HG02938 (cell line): ENCODE data around the gene CRYGD.
"Not testable (repeated sequence)": the region's sequence is repeated elsewhere in the genome, so short reads cannot be mapped to it uniquely, and the experiment has no call there.

Experiments used
- ATAC-seq: cut with Tn5 transposase; IDR thresholded peaks from one replicate; pipeline ENCODE4 v1.9.1; 2021; ENCODE audit warnings: mild to moderate bottlenecking, moderate library complexity; ENCODE audit not compliant: unreplicated experiment

CRYGD gene

GRCh38 chr2:208130712-208131110, 6.4 kb upstream of the CRYGD start:
- no peak for ATAC-seq

- no peak for ATAC-seq
These were observed 5.7 kb upstream of the CRYGD start, which contains the start of gene CRYGC for GRCh38 chr2:208129744-208130711. Gene CRYGC (minus strand): TSS chr2:208129828. CDS start chr2:208129792, 36 bp downstream.

GRCh38 chr2:208128136-208128535, 3.8 kb upstream of the CRYGD start:
- no peak for ATAC-seq

- ATAC-seq: no peak
These were observed 2.8 kb upstream of the CRYGD start for GRCh38 chr2:208127090-208127489.

GRCh38 chr2:208125251-208125650, 927 bp upstream of the CRYGD start:
- no peak for ATAC-seq

GRCh38 chr2:208122248-208122647, 2.1 kb downstream of the CRYGD start:
- ATAC-seq: no peak

GRCh38 chr2:208118918-208119317, 5.4 kb downstream of the CRYGD start:
- no peak for ATAC-seq

- ATAC-seq: not testable (repeated sequence)
These were observed 6.9 kb downstream of the CRYGD start for GRCh38 chr2:208117390-208117789.

- ATAC-seq: no peak
These were observed 11.4 kb downstream of the CRYGD start for GRCh38 chr2:208112969-208113368.

- not testable (repeated sequence) for ATAC-seq
These were observed 12.0 kb downstream of the CRYGD start for GRCh38 chr2:208112273-208112745.

- no peak for ATAC-seq
These were observed 20.7 kb downstream of the CRYGD start for GRCh38 chr2:208103616-208104015.

GRCh38 chr2:208101716-208102631, 22.4 kb downstream of the CRYGD start:
- no peak for ATAC-seq

- ATAC-seq: no peak
These were observed 24.4 kb downstream of the CRYGD start for GRCh38 chr2:208099682-208100470.

- not testable (repeated sequence) for ATAC-seq
These were observed 25.6 kb downstream of the CRYGD start for GRCh38 chr2:208098701-208099100.

GRCh38 chr2:208098267-208098666, 26.1 kb downstream of the CRYGD start:
- no peak for ATAC-seq

- ATAC-seq: no peak
These were observed 26.5 kb downstream of the CRYGD start for GRCh38 chr2:208097801-208098200.

GRCh38 chr2:208097313-208097712, 27.0 kb downstream of the CRYGD start:
- ATAC-seq: no peak

- no peak for ATAC-seq
These were observed 28.2 kb downstream of the CRYGD start for GRCh38 chr2:208096080-208096479.

GRCh38 chr2:208093128-208093527, 31.2 kb downstream of the CRYGD start:
- ATAC-seq: no peak

GRCh38 chr2:208092093-208092832, 32.1 kb downstream of the CRYGD start:
- ATAC-seq: no peak
